Pulmonary artery endothelial cell (primary cell): ENCODE data around the gene CADPS. TPM values are rescaled to one million over a fixed set of nuclear protein-coding genes. Genes with fewer than 3 reads are reported as not detected.

Experiments
- DNase-seq: peaks from one replicate; pipeline ENCODE4 v3.0.0-alpha.2; 2011; ENCODE audit warnings: low read depth, low spot score
- total RNA-seq: library from RNA; depleted of rRNA; stranded (reverse); fragments of >200 nt; gene quantifications from 2 replicates; pipeline ENCODE4 v1.2.3, GENCODE V29; 2014

Gene CADPS
- total RNA-seq, result not detected in 2 replicates

- no peak for DNase-seq
Measured at GRCh38 chr3:62874711-62875557, at the start of gene CADPS. TSS of gene CADPS (minus strand) at chr3:62875416. CDS start at chr3:62875029, 387 bp downstream.

- DNase-seq, result no peak
Measured at GRCh38 chr3:62923066-62923465, 47.9 kb upstream of the CADPS start.

- no peak for DNase-seq
Measured at GRCh38 chr3:62922326-62922725, 47.1 kb upstream of the CADPS start.

- DNase-seq, result no peak
Measured at GRCh38 chr3:62920466-62920784, 45.2 kb upstream of the CADPS start.

- no peak for DNase-seq
Measured at GRCh38 chr3:62919784-62920465, 44.7 kb upstream of the CADPS start.

DNA sequence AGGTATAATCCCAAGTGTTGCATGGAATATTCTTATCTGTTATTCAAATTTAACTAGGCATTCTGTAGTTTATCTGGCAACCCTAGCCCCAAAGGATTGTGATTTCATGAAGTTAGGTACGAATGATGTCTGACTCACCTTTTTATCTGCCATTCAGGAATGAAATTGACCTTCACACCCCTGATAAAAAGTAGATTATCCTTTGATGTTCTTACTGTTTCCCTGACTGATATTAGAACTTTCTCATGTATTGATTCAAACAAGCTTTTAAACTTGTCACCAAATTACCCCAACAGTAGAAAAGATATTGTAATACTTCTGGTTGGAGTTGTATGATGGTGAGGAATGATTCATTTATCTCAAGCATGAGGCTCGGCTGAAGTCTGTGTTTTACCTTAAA, 43.6 kb upstream of the CADPS start:
- no peak for DNase-seq

DNA sequence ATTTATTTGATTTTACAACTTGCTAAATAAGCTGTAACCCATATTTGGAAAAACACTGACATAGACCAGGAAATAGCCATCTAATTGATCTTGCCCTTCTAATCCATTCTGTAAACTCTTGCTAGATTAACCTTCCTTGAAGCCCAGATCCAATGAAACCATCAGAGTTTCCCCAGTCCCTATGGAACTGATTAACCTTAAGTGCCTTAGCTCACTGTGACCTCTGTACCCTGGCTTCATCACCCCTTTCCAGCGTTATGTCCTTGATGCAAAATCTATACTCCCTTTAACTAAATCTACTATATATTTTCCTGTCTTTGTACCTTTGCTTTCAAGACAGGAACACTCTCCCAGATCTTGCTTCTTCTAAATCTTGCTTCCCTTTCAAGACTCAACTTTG, 42.9 kb upstream of the CADPS start:
- no peak for DNase-seq

- no peak for DNase-seq
Measured at GRCh38 chr3:62911526-62911925, 36.3 kb upstream of the CADPS start.

GRCh38 chr3:62905331-62905730, 30.1 kb upstream of the CADPS start:
- no peak for DNase-seq

GRCh38 chr3:62898530-62899496, 23.6 kb upstream of the CADPS start:
- DNase-seq, result no peak

DNA sequence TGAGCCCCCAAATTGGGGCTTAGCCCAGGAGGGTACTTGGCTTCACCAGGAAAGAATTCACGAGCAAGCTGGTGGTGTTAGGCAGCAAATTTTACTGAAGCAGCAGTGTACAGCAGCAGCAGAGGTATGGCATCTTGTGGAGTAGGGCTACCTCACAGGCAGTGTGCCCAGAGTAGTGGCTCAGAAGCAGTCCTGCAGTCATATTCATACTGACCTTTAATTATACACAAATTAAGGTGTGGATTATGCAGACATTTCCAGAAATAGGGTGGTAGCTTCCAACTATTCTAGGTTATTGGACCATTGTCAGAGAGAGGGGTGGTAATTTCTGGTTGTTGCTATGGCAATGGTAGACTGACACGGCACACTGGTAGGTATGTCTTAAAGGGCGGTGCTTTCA, 20.7 kb upstream of the CADPS start:
- no peak for DNase-seq

GRCh38 chr3:62892951-62893350, 17.7 kb upstream of the CADPS start:
- no peak for DNase-seq

- DNase-seq, result no peak
Measured at GRCh38 chr3:62892045-62892444, 16.8 kb upstream of the CADPS start.

GRCh38 chr3:62888778-62889177, 13.6 kb upstream of the CADPS start:
- DNase-seq, result no peak

DNA sequence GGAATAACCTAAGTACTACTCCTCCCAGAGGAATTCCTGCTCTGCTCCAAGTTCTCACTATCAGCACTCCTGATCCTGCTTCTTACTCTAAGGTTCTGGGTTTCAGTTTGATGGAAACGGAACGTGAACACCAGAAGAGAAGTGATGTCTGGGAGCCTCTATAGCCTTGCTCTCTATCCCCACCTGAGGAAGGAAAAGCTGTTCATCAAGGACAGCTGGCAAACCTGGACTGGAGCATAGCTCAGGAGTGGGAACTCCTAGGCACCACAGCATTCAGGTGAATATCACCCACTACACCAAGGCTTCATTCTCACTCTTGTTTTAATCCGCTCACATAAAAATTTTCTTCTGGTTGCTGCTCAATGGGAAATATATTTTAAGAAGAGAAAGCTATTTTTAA, 13.0 kb upstream of the CADPS start:
- no peak for DNase-seq

DNA sequence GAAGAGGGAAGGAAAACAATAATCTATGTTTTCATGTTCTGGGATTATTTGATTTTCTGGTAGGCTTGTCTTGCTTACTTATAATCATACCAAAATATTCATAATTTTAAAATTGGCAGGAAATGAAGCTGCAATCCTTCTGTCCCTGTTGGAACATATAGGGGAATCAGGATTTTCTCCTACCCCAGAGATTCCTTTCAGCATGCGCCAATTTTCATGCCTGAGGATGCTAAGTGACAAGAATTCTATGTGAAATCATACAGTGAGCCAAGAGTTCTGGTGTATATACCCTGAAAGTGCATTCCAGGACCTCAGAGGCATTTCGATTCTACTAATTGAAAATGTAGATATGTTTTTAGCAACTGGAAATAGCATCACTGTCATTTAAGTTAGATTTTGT, 9.9 kb upstream of the CADPS start:
- no peak for DNase-seq

GRCh38 chr3:62884096-62884870, 9.1 kb upstream of the CADPS start:
- no peak for DNase-seq

- no peak for DNase-seq
Measured at GRCh38 chr3:62882676-62883200, 7.5 kb upstream of the CADPS start.

- DNase-seq, result peak; percentile 7
Measured at GRCh38 chr3:62876064-62876463, 848 bp upstream of the CADPS start.

DNA sequence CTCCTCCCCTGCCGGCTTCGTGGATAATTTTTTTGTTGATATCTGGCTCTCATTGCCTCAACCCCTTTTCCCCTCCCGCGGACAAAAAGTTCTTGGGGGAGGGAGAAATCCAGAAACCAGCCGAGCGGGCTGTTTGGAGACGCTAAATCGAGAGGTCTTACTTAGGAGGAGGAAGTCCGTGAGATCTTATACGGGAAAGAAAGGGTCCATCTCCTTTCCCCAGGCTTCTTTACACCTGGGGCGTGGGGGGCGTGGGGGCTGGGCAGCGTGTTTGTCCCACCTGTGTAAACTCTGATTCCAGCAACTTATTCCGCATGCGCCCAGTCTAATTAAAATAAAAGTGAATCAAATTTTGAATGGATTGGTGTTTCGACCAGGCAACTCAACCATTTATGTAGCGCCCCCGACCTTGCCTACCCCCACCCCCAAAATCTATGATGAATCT, 364 bp upstream of the CADPS start:
- DNase-seq, result no peak
